ENCODE data around the gene HDC. TPM values are rescaled to one million over a fixed set of nuclear protein-coding genes. Genes with fewer than 3 reads are reported as not detected.

HDC gene
- total RNA-seq, 2 donors from 2014 or later = 4.1 TPM; not detected in 1

DNA sequence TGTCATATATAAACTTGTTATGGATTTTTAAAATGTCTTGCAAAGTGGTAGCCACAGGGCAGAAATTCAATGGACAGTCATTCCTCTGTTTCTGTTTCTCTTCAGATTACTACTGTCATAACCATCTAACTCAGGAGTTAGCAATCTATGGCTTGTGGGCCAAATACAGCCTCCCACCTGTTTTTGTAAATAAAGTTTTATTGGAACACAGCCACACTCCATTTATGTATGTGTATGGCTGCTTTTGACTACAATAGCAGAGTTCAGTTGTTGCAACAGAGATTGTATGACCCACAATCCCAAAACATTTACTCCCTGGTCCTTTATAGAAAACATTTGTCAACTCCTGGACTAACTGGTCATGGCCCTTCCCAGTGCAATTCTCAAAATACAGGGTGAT lies 63.5 kb downstream of the HDC start:
- intact Hi-C loops (cut with DNase I) = no loop called here
- H3K4me3 ChIP-seq = no peak overlapping the region
- no peaks in the 10 kb centered on the region for H3K27me3 ChIP-seq (replicated peaks; ENCODE audit: insufficient read depth)
- H3K27ac ChIP-seq = no peak overlapping the region
- TF ChIP-seq, protein P1, sequence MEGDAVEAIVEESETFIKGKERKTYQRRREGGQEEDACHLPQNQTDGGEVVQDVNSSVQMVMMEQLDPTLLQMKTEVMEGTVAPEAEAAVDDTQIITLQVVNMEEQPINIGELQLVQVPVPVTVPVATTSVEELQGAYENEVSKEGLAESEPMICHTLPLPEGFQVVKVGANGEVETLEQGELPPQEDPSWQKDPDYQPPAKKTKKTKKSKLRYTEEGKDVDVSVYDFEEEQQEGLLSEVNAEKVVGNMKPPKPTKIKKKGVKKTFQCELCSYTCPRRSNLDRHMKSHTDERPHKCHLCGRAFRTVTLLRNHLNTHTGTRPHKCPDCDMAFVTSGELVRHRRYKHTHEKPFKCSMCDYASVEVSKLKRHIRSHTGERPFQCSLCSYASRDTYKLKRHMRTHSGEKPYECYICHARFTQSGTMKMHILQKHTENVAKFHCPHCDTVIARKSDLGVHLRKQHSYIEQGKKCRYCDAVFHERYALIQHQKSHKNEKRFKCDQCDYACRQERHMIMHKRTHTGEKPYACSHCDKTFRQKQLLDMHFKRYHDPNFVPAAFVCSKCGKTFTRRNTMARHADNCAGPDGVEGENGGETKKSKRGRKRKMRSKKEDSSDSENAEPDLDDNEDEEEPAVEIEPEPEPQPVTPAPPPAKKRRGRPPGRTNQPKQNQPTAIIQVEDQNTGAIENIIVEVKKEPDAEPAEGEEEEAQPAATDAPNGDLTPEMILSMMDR (IDR thresholded peaks at IDR 0.05) = no peak
- no peaks in the 10 kb centered on the region for H3K9me3 ChIP-seq
- H3K36me3 ChIP-seq = no peaks in the 10 kb centered on the region
- no peak for DNase-seq (ENCODE audit: low spot score)
- no peaks in the 10 kb centered on the region for H3K4me1 ChIP-seq (replicated peaks)

DNA sequence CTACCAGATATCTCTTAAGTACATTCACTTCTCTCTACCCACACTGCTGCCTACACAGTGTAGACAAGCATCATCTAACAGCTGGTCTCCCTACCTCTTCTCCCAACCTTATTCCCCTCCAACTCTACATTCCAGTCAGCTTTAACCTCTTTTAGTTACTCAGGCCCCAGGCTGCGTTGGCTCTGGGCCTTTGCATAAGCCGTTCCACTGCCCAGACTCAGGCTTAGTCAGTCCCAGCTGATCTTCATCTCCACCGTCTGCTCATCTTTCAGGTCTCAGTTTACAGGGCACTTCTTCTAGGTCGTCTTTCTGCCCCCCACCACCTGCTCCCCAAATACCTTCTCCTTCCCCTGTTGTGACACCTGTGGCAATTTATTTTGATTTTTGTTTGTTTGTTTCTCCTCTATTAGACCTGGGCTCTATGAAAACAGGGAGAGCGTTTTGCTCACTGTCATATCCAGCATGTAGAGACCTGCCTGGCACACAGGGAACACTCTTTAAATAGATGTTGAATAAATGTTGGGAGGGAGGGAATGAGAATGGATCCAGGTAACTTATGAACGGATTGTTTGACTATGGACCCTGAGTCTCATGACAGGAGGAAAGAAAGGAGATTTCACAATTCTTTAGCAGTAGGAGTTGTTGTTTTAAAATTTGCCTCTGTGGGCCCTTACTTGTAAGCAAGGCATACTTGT lies 72.5 kb downstream of the HDC start:
- DNase-seq (ENCODE audit: low spot score) = no peak
- intact Hi-C loops (cut with DNase I) = no loop called here
- TF ChIP-seq, protein P1 (IDR thresholded peaks at IDR 0.05) = no peak
- TF ChIP-seq POLR2AphosphoS5 (IDR thresholded peaks at IDR 0.05) = no peak
- H3K27me3 ChIP-seq (replicated peaks; ENCODE audit: insufficient read depth) = no peaks in the 10 kb centered on the region
- no peaks in the 10 kb centered on the region for H3K4me1 ChIP-seq (replicated peaks)
- WGBS = 49% methylated on average over 6 of the region's 6 CpGs
- H3K9me3 ChIP-seq = no peaks in the 10 kb centered on the region
- H3K4me3 ChIP-seq = no peak overlapping the region
- no peak overlapping the region for H3K27ac ChIP-seq
- no peaks in the 10 kb centered on the region for H3K36me3 ChIP-seq

DNA sequence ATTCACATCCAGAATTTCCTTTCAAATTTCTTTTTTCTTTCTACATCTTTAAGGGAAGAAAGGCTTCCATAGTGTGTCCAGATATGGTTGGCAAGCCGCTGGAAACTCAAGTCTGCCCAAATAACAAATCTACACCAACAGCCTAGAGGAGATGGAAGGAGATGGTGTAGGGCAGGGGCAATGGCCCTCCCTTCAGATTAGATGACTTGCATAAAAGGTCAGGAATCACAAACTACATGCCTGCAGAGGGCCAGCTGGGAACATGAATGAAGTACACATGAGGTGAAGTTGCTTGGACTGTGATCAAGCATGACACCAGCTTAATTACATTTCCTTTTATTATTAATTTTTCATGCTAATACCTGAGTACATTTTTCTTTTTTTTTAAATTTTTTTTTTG lies 73.4 kb downstream of the HDC start:
- Histone ChIP-seq H3K4me3 (no peak overlapping the region), H3K27ac (no peak overlapping the region), H3K4me1 (replicated peaks) (no peaks in the 10 kb centered on the region), H3K27me3 (replicated peaks; ENCODE audit: insufficient read depth) (no peaks in the 10 kb centered on the region), H3K36me3 (no peaks in the 10 kb centered on the region), H3K9me3 (no peaks in the 10 kb centered on the region)
- TF ChIP-seq POLR2AphosphoS5 (IDR thresholded peaks at IDR 0.05) (no peak), POLR2A (IDR thresholded peaks at IDR 0.05) (no peak)
- TF ChIP-seq, protein P1 (IDR thresholded peaks at IDR 0.05) = no peak
- DNase-seq (ENCODE audit: low spot score) = no peak
- WGBS = 91% methylated on average over 1 of the region's 1 CpG
- intact Hi-C loops (cut with DNase I) = no loop called here

Small RNAs within 50 kb of the gene (small RNA-seq; reads per million reads assigned to genes)
- 0 reads per million in 2 donors for gene RF00019

Other genes starting within 250 kb of the HDC start
- 10 to 100 TPM in 1 of 2 donors, 1 to 10 TPM in 1; 8.3 to 55.7 TPM for gene ATP8B4, start 146.5 kb downstream of the HDC start, total RNA-seq
- gene SLC27A2, start 83.5 kb downstream of the HDC start, total RNA-seq = 10 to 100 TPM in 1 of 2 donors, 1 to 10 TPM in 1; 4.7 to 22.0 TPM
- 10 to 100 TPM; 31.8 to 34.1 TPM for gene GABPB1, start 89.5 kb upstream of the HDC start, total RNA-seq
- 10 to 100 TPM; 56.3 to 80.5 TPM for gene USP8, start 158.7 kb upstream of the HDC start, total RNA-seq

Measured in prostate gland (tissue), 2 donors.